Omental fat pad (tissue), 4 donors: Measurements from ENCODE around the gene RETREG2. TPM values are rescaled to one million over a fixed set of nuclear protein-coding genes. Genes with fewer than 3 reads are reported as not detected.
A peak's percentile ranks its signal among the peaks of the same experiment; 100 is the strongest.

Source experiments
- ATAC-seq: fragments of 150-250 bp; one replicate; pipeline ENCODE4 v1.9.1; 2016; ENCODE audit warnings: mild to moderate bottlenecking, moderate library complexity; ENCODE audit not compliant: low FRiP score
- DNase-seq: peaks from one replicate; pipeline ENCODE4 v3.0.0-alpha.2; 2019; ENCODE audit warnings: low spot score
- total RNA-seq, 4 donors: library from RNA; depleted of rRNA; stranded (reverse); fragments of >200 nt; gene quantifications; one replicate each; pipeline ENCODE4 v1.1.0, GENCODE V29; 2016
- TF ChIP-seq, protein P1 (sequence below), 3 donors: fragments of 450-650 bp; IDR thresholded peaks; one replicate each; pipeline ENCODE4 v1.5.1; 2016 to 2017; ENCODE audit warnings: antibody characterized with exemption in 3 of 3, mild to moderate bottlenecking in 3 of 3, moderate library complexity in 2 of 3

RETREG2 gene
- total RNA-seq, 4 donors from 2014 or later: 48.5 to 73.9 (median 57.7) TPM

DNA sequence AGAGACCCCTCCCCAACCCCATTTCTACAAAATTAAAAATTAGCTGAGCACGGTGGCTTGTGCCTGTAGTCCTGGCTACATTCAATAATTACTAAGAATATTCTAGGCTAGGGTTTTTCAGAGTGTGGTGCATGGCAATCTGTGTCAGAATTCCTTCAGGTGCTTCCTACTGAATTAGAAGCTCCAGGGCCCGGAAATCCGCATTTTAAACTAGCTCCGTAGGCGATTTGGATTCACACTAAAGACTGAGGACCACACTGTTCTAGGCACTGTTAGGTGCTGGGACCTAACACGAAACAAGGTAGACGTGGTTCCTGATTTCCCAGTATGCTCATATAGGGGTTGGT is 27.9 kb downstream of the RETREG2 start:
- TF ChIP-seq, protein P1, sequence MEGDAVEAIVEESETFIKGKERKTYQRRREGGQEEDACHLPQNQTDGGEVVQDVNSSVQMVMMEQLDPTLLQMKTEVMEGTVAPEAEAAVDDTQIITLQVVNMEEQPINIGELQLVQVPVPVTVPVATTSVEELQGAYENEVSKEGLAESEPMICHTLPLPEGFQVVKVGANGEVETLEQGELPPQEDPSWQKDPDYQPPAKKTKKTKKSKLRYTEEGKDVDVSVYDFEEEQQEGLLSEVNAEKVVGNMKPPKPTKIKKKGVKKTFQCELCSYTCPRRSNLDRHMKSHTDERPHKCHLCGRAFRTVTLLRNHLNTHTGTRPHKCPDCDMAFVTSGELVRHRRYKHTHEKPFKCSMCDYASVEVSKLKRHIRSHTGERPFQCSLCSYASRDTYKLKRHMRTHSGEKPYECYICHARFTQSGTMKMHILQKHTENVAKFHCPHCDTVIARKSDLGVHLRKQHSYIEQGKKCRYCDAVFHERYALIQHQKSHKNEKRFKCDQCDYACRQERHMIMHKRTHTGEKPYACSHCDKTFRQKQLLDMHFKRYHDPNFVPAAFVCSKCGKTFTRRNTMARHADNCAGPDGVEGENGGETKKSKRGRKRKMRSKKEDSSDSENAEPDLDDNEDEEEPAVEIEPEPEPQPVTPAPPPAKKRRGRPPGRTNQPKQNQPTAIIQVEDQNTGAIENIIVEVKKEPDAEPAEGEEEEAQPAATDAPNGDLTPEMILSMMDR (IDR thresholded peaks at IDR 0.05): no peak
- DNase-seq (no peak), ATAC-seq (no peak)

DNA sequence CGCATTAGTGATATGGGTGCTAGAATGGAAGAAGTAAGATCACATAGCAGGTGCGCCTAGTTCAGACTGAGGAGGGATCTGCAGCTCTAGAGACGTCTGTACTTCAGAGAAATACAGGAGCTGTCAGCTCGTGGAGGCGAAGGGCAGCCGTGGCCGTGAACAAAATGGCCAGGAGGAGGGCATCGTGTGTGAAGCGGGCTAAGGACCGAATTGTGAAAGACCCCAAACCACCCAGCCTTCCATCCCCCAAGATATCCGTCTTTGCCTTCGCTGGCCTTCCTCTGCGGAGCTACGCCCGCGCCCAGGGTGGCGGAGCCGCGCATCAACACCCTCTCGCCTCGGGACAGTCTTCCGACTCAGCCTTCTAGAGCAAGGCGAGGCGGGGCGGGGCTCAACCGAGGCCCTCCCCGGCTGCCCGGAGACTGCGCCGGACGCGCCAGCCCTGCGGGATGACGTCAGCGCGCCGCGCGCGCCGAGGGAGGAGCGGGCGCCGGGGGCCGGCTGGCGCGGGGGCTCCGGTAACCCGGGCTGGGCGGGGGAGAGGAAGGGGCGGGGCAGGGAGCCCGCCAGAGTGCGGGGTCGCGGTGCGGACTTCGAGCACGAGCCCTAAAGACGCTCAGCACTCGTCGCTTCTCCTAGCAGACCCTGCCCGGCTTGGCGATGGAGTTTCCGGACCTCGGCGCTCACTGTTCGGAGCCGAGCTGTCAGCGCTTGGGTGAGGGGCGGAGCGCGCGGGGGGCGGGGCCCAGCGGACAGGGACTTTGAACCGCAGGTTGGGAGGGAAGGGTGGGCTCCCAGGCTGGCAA is 28.5 kb downstream of the RETREG2 start, which contains the start of gene ZFAND2B:
Gene ZFAND2B (plus strand): TSS at position 455 of the 806 bp plus-strand sequence. CDS start 206 bp downstream, at position 661.
- DNase-seq (peak; percentile 77), ATAC-seq (peak; percentile 99)
- TF ChIP-seq, protein P1 (IDR thresholded peaks at IDR 0.05): no peak

DNA sequence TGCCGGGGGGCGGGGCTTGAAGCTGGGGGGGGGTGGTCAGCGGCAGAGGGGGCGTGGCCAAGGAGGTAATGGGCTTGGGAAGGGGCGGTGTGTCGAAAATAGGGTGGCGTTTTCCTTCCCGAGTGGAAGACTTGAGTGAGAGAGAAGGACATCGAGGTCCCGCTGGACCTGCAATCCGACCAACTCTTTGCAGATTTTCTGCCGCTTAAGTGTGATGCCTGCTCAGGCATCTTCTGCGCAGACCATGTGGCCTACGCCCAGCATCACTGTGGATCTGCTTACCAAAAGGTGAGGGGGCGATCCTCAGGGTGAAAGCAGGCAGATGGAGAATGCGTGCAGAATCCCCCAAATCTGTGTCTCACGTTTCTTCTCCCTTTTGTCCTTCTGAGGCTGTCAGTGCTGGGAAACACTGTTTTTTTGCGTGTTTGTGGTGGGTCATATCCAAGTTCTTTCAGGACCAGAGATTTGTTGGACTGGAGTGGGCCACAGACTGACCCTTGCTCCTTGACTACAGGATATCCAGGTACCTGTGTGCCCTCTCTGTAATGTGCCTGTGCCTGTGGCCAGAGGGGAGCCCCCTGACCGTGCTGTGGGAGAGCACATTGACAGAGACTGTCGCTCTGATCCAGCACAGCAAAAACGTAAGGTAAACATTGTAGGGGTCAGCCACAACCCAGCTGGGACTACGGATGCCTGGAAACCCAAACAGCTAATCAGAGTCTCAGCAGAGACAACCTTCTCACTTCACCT is 29.2 kb downstream of the RETREG2 start:
- DNase-seq (no peak), ATAC-seq (no peak)
- TF ChIP-seq, protein P1 (IDR thresholded peaks at IDR 0.05): no peak

DNA sequence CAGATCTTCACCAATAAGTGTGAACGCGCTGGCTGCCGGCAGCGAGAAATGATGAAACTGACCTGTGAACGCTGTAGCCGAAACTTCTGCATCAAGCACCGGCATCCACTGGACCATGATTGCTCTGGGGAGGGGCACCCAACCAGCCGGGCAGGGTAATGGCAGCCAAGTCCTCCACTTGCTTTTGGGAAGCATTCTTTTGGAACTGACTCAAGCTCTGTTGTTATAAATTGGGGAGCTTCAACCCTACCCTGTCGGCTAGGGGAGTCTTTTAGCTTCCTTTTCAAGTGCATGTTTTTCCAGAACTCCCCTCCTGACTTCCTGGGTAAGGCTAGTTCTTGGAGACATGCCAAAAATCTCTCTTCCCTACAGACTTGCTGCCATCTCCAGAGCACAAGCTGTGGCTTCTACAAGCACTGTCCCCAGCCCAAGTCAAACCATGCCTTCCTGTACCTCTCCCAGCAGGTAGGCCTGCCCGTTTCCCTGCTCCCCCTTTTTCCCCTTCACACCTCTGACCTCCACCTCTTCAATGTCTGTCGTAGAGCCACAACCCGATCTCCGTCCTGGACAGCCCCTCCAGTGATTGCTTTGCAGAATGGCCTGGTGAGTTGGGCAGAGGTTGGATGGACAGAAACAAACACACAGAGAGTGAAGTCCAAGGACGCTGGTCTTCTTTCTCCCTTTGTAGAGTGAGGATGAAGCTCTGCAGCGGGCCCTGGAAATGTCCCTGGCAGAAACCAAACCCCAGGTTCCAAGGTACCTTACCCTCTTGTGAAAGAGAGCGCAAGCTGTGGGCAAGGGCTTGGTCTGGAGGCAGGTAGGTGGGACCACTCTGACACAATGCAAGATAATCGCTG is 30.0 kb downstream of the RETREG2 start:
- ATAC-seq (no peak), DNase-seq (no peak)
- TF ChIP-seq, protein P1 (IDR thresholded peaks at IDR 0.05): no peak

DNA sequence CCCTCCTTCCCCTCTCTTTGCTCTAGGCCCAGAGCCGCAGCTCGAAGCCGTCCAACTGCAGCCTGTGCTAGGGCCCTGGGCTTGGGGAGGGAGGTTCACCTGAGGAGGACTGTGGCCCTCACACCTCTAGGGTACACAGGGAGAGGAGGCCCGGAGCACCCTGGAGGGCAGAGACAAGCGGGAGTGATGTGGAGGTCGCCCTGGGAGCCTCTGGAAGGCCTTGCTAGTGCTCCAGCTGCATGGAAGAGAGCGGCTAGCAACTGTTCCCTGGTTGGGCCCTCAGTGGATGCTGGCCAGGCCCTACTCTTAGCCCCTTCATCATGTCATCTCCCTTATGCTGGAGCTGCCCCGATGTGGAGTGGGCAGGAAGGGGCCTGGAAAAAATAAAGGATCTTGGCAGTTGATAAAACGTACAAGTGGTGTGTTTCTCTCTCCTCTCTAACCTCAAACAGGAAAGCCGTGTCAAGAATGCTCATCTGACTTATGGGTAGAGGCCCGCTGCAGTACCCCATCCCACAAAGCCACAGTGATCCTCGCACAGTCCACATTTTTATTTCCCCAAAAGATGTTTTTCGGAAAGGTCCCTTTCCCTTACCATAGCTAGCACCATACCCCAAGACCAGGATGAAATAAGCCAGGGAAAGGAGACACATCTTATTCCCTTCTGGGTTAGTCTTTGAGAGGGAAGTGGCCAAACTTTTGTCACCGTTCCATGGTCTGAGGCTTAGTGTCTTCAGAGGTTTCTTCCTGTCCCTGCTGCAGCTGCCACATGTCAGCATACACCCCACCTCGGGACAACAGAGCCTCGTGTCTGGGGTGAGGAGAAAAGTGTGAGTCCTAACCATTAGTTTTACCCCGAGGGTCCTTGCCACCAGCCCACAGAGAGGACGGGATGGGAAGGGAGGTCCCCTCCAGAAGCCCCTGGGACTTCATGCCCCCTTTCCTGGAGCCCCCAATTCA is 31.4 kb downstream of the RETREG2 start:
- no peak for ATAC-seq
- DNase-seq: no peak
- TF ChIP-seq, protein P1 (IDR thresholded peaks at IDR 0.05): no peak
